Measurements from ENCODE around the gene MRPL21. TPM values are rescaled to one million over a fixed set of nuclear protein-coding genes. Genes with fewer than 3 reads are reported as not detected.
"Not testable (repeated sequence)": the region's sequence is repeated elsewhere in the genome, so short reads cannot be mapped to it uniquely, and the experiment has no call there.

The MRPL21 gene
- total RNA-seq, 1 donor from 2014 or later = 31.5 TPM

DNA sequence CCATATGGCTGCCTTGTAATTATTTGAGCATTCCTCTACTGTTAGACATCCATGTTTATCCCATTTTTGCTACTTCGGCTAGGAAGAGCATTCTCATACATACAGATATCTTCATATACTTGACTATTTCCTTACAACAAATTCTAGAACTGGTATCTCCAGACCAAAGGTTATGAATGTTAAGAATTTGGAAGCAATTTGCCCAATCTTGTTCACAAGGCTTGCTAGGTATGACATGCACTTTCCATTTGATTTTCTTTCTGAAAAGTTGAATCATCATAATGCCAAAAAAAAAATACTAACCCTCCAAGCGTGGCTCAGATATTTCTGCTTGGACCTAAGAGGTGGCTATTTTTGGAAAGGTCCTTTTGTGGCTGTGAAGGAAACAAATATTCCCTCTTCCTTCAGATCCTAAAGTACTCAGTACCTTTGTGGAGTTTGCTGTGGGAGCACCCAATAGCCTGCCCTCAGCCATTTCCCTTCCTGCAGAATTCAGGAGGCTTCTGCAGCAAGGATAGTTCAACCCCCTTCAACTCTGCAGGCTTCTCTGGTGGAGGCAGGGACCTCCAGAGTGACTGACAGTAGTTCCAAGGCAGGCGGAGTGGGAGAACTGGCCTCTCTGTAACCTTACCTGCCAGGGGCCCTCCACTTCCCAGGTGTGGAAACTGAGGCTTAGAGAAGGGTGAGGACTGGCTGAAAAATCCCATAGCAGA is 39.9 kb downstream of the MRPL21 start:
- TF ChIP-seq, protein P1, sequence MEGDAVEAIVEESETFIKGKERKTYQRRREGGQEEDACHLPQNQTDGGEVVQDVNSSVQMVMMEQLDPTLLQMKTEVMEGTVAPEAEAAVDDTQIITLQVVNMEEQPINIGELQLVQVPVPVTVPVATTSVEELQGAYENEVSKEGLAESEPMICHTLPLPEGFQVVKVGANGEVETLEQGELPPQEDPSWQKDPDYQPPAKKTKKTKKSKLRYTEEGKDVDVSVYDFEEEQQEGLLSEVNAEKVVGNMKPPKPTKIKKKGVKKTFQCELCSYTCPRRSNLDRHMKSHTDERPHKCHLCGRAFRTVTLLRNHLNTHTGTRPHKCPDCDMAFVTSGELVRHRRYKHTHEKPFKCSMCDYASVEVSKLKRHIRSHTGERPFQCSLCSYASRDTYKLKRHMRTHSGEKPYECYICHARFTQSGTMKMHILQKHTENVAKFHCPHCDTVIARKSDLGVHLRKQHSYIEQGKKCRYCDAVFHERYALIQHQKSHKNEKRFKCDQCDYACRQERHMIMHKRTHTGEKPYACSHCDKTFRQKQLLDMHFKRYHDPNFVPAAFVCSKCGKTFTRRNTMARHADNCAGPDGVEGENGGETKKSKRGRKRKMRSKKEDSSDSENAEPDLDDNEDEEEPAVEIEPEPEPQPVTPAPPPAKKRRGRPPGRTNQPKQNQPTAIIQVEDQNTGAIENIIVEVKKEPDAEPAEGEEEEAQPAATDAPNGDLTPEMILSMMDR (IDR thresholded peaks at IDR 0.05) = no peak
- no peak overlapping the region for H3K4me3 Mint-ChIP-seq (ENCODE audit: unreplicated experiment)
- H3K9me3 Mint-ChIP-seq (ENCODE audit: low read depth) = peaks cover 8% of the 10 kb centered on the region
- H3K27me3 Mint-ChIP-seq (ENCODE audit: low read depth) = peaks cover 4% of the 10 kb centered on the region
- peaks cover 4% of the 10 kb centered on the region for H3K4me1 Mint-ChIP-seq (ENCODE audit: low read depth)
- DNase-seq (ENCODE audit: low spot score) = no peak
- H3K36me3 Mint-ChIP-seq (ENCODE audit: low read depth) = no peaks in the 10 kb centered on the region
- no peak overlapping the region for H3K27ac Mint-ChIP-seq (ENCODE audit: unreplicated experiment)

DNA sequence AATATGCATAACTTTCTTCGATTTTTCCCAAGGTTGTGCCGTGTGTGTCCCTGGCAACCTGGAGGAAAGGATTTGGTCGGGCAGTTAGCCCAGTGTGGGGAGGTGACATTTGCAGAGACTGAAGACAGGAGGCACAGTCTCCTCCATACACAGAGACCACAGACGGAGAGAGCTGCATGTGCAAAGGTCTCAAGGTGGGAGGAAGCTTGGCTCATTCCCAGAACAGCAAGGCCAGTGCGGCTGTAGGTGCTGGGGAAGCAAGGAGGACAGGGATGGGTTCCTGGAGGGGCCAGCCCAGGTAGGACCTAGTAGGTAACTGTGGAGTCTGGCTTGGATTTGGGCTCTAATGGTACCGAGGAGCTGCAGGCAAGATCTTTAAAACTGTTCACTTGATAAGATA is 41.2 kb downstream of the MRPL21 start:
- peak; percentile 46 for DNase-seq (ENCODE audit: low spot score)
- Mint-ChIP-seq H3K27me3 (ENCODE audit: low read depth) (peaks cover 3% of the 10 kb centered on the region), H3K4me1 (ENCODE audit: low read depth) (peaks cover 4% of the 10 kb centered on the region), H3K27ac (ENCODE audit: unreplicated experiment) (no peak overlapping the region), H3K4me3 (ENCODE audit: unreplicated experiment) (no peak overlapping the region), H3K9me3 (ENCODE audit: low read depth) (peaks cover 8% of the 10 kb centered on the region), H3K36me3 (ENCODE audit: low read depth) (no peaks in the 10 kb centered on the region)
- TF ChIP-seq, protein P1 (IDR thresholded peaks at IDR 0.05) = no peak

DNA sequence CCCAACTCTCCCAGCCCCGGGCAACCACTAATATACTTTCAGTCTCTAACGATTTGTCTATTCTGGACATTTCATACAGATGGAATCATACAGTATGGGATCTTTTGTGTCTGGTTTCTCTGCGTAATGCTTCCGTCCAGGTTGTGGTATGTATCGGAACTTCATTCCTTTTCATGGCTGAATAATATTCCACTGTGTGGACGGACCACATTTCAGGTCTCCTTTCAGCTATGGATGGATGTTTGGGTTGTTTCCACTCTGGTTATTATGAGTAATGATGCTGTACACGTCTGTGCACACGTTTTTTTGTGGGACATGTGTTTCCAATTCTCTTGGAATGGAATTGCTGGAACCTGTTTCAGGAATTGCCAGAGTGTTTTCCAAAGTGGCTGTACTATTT is 44.5 kb downstream of the MRPL21 start:
- peaks cover 5% of the 10 kb centered on the region for H3K27me3 Mint-ChIP-seq (ENCODE audit: low read depth)
- no peaks in the 10 kb centered on the region for H3K36me3 Mint-ChIP-seq (ENCODE audit: low read depth)

DNA sequence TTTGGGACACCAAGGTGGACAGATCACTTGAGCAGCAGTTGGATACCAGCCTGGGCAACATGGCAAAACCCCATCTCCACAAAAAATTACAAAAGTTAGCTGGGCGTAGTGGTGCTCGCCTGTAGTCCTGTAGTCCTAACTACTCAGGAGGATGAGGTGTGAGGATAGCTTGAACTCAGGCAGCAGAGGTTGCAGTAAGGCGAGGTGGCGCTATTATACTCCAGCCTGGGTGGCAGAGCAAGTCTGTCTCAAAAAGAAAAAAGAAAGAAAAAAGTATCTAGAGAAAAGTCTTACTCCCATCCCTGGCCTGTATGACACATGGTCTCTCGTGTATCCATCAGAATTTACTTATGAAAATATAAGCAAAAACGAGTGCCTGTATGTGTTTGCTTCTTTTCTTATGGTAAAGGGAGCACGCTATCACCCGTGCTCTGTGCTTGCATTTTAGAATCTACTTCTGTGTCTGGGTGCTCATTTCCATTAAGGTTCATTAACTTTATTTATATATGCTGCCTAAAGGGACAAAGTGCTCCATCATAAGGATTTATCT is 46.5 kb downstream of the MRPL21 start:
- peaks cover 3% of the 10 kb centered on the region for H3K36me3 Mint-ChIP-seq (ENCODE audit: low read depth)
- H3K4me1 Mint-ChIP-seq (ENCODE audit: low read depth) = peaks cover 5% of the 10 kb centered on the region
- TF ChIP-seq, protein P1 (IDR thresholded peaks at IDR 0.05) = no peak

More for the DNA sequence above, 44.5 kb downstream of the MRPL21 start:
- TF ChIP-seq, protein P1 (IDR thresholded peaks at IDR 0.05) = no peak
- peaks cover 3% of the 10 kb centered on the region for H3K4me1 Mint-ChIP-seq (ENCODE audit: low read depth)
- H3K27ac Mint-ChIP-seq (ENCODE audit: unreplicated experiment) = no peak overlapping the region
- H3K9me3 Mint-ChIP-seq (ENCODE audit: low read depth) = peaks cover 8% of the 10 kb centered on the region
- no peak overlapping the region for H3K4me3 Mint-ChIP-seq (ENCODE audit: unreplicated experiment)
- no peak for DNase-seq (ENCODE audit: low spot score)

DNA sequence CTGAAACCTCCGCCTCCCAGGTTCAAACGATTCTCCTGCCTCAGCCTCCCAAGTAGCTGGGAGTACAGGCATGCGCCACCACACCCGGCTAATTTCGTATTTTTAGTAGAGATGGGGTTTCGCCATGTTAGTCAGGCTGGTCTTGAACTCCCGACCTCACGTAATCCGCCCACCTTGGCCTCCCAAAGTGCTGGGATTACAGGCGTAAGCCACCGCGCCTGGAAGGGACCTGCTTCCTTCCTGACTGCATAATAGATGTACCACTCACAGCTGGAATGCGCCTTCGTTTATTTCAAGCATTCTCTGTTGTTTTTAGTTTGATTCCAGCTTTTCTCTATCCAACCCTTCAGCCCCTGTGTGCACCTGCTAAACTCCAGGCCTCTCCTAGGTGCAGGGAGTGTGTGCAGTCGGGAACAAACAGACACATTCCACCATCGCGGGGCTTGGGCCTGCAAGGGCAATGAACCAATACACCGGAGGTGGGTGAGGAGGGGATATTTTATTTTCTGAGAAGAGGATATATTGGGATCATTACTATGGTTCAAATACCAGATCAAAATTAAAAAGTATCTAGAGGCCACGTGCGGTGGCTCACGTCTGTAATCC is 47.1 kb downstream of the MRPL21 start:
- not testable (repeated sequence) for H3K4me1 Mint-ChIP-seq (ENCODE audit: low read depth); H3K9me3 Mint-ChIP-seq (ENCODE audit: low read depth); H3K36me3 Mint-ChIP-seq (ENCODE audit: low read depth); DNase-seq (ENCODE audit: low spot score); H3K27ac Mint-ChIP-seq (ENCODE audit: unreplicated experiment); H3K4me3 Mint-ChIP-seq (ENCODE audit: unreplicated experiment)
- H3K27me3 Mint-ChIP-seq (ENCODE audit: low read depth) = peaks cover 14% of the 10 kb centered on the region

More for the DNA sequence above, 46.5 kb downstream of the MRPL21 start:
- H3K9me3 Mint-ChIP-seq (ENCODE audit: low read depth) = no peaks in the 10 kb centered on the region
- no peak overlapping the region for H3K4me3 Mint-ChIP-seq (ENCODE audit: unreplicated experiment)
- DNase-seq (ENCODE audit: low spot score) = no peak
- peaks cover 12% of the 10 kb centered on the region for H3K27me3 Mint-ChIP-seq (ENCODE audit: low read depth)
- H3K27ac Mint-ChIP-seq (ENCODE audit: unreplicated experiment) = no peak overlapping the region

Measured in chondrocyte (in vitro differentiated cells).